Astrocyte (in vitro differentiated cells and primary cell): ENCODE results near the gene KRT4. TPM values are rescaled to one million over a fixed set of nuclear protein-coding genes. Genes with fewer than 3 reads are reported as not detected.

Experiments used
- DNase-seq: peaks from one replicate; pipeline ENCODE4 v3.0.0-alpha.2; 2010; ENCODE audit warnings: low read depth
- FAIRE-seq: peaks from 2 replicates; lab custom pipeline; 2011; peaks lifted over from hg19 to GRCh38; lab: Jason Lieb, UNC
- H2AFZ ChIP-seq: 2 replicates; pipeline ENCODE4 v1.6.0; 2012; ENCODE audit warnings: low read depth, low read length, inconsistent platforms
- H3K27ac ChIP-seq: 2 replicates; pipeline ENCODE4 v1.5.1; 2011; ENCODE audit warnings: low read depth, low read length, inconsistent platforms
- H3K27me3 ChIP-seq: 2 replicates; pipeline ENCODE4 v1.6.0; 2011; ENCODE audit warnings: low read length, inconsistent platforms; ENCODE audit not compliant: insufficient read depth
- H3K36me3 ChIP-seq: 2 replicates; pipeline ENCODE4 v1.5.1; 2011; ENCODE audit warnings: low read length, inconsistent platforms; ENCODE audit not compliant: insufficient read depth
- H3K4me1 ChIP-seq: 2 replicates; pipeline ENCODE4 v1.5.1; 2011; ENCODE audit warnings: low read length, inconsistent platforms; ENCODE audit not compliant: insufficient read depth
- H3K4me2 ChIP-seq: 2 replicates; pipeline ENCODE4 v1.6.0; 2012; ENCODE audit warnings: low read length, inconsistent platforms
- H3K4me3 ChIP-seq: 2 replicates; pipeline ENCODE4 v1.5.1; 2011; ENCODE audit warnings: low read depth, mild to moderate bottlenecking, low read length, inconsistent platforms; ENCODE audit not compliant: insufficient read depth
- H3K79me2 ChIP-seq: 2 replicates; pipeline ENCODE4 v1.6.0; 2012; ENCODE audit warnings: mild to moderate bottlenecking, low read length, inconsistent platforms; ENCODE audit not compliant: insufficient read depth
- H3K9ac ChIP-seq: 2 replicates; pipeline ENCODE4 v1.6.0; 2012; ENCODE audit warnings: mild to moderate bottlenecking, low read length, inconsistent platforms
- H3K9me3 ChIP-seq: 2 replicates; pipeline ENCODE4 v1.5.1; 2012; ENCODE audit warnings: low read depth, mild to moderate bottlenecking, low read length, inconsistent platforms; ENCODE audit not compliant: insufficient read depth
- H4K20me1 ChIP-seq: 2 replicates; pipeline ENCODE4 v1.6.0; 2012; ENCODE audit warnings: low read length, inconsistent platforms; ENCODE audit not compliant: insufficient read depth
- H3K27ac Mint-ChIP-seq: one replicate; pipeline ENCODE4 v1.8.0; 2021; ENCODE audit warnings: mild to moderate bottlenecking, mixed read lengths; ENCODE audit not compliant: unreplicated experiment
- H3K27me3 Mint-ChIP-seq: one replicate; pipeline ENCODE4 v1.8.0; 2021; ENCODE audit warnings: low read depth, mixed read lengths; ENCODE audit not compliant: unreplicated experiment
- H3K36me3 Mint-ChIP-seq: one replicate; pipeline ENCODE4 v1.8.0; 2021; ENCODE audit warnings: low read depth, mixed read lengths; ENCODE audit not compliant: unreplicated experiment
- H3K4me1 Mint-ChIP-seq: one replicate; pipeline ENCODE4 v1.8.0; 2021; ENCODE audit warnings: low read depth, mixed read lengths; ENCODE audit not compliant: unreplicated experiment
- H3K4me3 Mint-ChIP-seq: one replicate; pipeline ENCODE4 v1.8.0; 2021; ENCODE audit warnings: mild to moderate bottlenecking, moderate library complexity, mixed read lengths; ENCODE audit not compliant: unreplicated experiment
- H3K9me3 Mint-ChIP-seq: one replicate; pipeline ENCODE4 v1.8.0; 2021; ENCODE audit warnings: mild to moderate bottlenecking, mixed read lengths; ENCODE audit not compliant: unreplicated experiment
- EZH2 ChIP-seq: IDR thresholded peaks from 2 replicates; pipeline ENCODE4 v1.6.1; 2012; ENCODE audit warnings: mild to moderate bottlenecking, low read length, inconsistent platforms; ENCODE audit not compliant: insufficient read depth
- total RNA-seq: library from RNA; stranded (reverse); gene quantifications from 2 replicates; pipeline ENCODE4 v1.2.1, GENCODE V29; 2021
- TF ChIP-seq, protein P1 (sequence below): IDR thresholded peaks from 2 replicates; pipeline ENCODE4 v1.5.1; 2011; ENCODE audit warnings: low read depth, mild to moderate bottlenecking, inconsistent platforms, low read length, moderate library complexity; ENCODE audit not compliant: insufficient read depth

Gene KRT4
- total RNA-seq, 1 donor from 2014 or later: not detected

DNA sequence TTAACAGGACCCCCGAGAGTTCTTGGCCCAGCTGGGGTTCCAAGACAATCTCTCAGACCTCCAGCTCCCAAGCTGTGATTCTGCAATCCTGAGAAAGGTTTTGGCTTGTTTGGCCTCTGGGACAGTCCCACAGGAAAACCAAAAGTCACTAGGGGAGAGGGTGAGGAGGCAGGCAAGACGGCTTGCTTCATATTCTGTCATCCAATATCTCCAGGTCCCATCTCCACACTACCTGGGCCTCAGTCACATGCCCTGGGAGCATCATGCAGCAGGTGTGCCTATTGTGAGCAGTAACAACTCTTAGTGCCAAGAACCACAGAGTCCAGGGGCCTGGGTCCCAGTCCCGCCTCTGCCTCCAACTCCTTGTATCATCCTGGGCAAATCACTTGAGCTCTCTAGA, 18.5 kb upstream of the KRT4 start:
- DNase-seq (no peak), FAIRE-seq (no peak)
- H2AFZ ChIP-seq: no peak overlapping the region
- H3K4me1 Mint-ChIP-seq: peaks cover 34% of the 10 kb centered on the region
- peaks cover 2% of the 10 kb centered on the region for H3K9me3 Mint-ChIP-seq
- no peak overlapping the region for H3K9ac ChIP-seq
- H3K4me2 ChIP-seq: no peak overlapping the region
- H3K27me3 Mint-ChIP-seq: peaks cover 11% of the 10 kb centered on the region
- no peak for TF ChIP-seq EZH2
- TF ChIP-seq, protein P1, sequence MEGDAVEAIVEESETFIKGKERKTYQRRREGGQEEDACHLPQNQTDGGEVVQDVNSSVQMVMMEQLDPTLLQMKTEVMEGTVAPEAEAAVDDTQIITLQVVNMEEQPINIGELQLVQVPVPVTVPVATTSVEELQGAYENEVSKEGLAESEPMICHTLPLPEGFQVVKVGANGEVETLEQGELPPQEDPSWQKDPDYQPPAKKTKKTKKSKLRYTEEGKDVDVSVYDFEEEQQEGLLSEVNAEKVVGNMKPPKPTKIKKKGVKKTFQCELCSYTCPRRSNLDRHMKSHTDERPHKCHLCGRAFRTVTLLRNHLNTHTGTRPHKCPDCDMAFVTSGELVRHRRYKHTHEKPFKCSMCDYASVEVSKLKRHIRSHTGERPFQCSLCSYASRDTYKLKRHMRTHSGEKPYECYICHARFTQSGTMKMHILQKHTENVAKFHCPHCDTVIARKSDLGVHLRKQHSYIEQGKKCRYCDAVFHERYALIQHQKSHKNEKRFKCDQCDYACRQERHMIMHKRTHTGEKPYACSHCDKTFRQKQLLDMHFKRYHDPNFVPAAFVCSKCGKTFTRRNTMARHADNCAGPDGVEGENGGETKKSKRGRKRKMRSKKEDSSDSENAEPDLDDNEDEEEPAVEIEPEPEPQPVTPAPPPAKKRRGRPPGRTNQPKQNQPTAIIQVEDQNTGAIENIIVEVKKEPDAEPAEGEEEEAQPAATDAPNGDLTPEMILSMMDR: no peak
- no peaks in the 10 kb centered on the region for H3K36me3 ChIP-seq
- no peaks in the 10 kb centered on the region for H3K27me3 ChIP-seq
- H3K36me3 Mint-ChIP-seq: no peaks in the 10 kb centered on the region
- no peaks in the 10 kb centered on the region for H3K9me3 ChIP-seq
- no peaks in the 10 kb centered on the region for H4K20me1 ChIP-seq
- no peak overlapping the region for H3K27ac Mint-ChIP-seq
- no peak overlapping the region for H3K4me3 ChIP-seq
- H3K79me2 ChIP-seq: no peaks in the 10 kb centered on the region
- no peak overlapping the region for H3K4me3 Mint-ChIP-seq
- H3K4me1 ChIP-seq: peaks cover 25% of the 10 kb centered on the region
- H3K27ac ChIP-seq: no peak overlapping the region

DNA sequence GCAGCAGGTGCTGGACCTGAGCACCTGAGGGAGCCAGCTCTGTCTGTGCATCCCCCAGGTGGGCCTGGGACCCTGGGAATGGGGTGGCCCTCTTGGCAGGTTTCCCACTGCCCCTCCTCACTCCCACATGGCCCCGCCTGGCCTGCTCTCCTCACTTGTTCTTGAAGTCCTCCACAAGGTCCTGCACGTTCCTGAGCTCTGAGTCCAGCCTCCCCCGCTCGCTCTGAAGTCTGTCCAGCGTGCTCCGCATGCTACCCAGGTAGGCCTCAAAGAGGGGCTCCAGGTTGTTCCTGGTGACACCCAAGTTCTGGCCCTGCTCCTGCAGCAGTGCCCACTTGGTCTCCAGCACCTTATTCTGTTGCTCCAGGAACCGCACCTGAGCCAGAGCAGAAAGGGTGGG, 17.3 kb upstream of the KRT4 start:
- Histone ChIP-seq H3K79me2 (no peaks in the 10 kb centered on the region), H3K4me3 (no peak overlapping the region), H3K27ac (no peak overlapping the region), H3K4me1 (peaks cover 15% of the 10 kb centered on the region), H3K27me3 (no peaks in the 10 kb centered on the region), H3K4me2 (no peak overlapping the region), H3K9me3 (no peaks in the 10 kb centered on the region), H3K36me3 (no peaks in the 10 kb centered on the region), H3K9ac (no peak overlapping the region), H4K20me1 (no peaks in the 10 kb centered on the region), H2AFZ (no peak overlapping the region)
- peaks cover 13% of the 10 kb centered on the region for H3K27me3 Mint-ChIP-seq
- peaks cover 29% of the 10 kb centered on the region for H3K4me1 Mint-ChIP-seq
- H3K36me3 Mint-ChIP-seq: peaks cover 2% of the 10 kb centered on the region
- H3K9me3 Mint-ChIP-seq: peaks cover 2% of the 10 kb centered on the region
- H3K4me3 Mint-ChIP-seq: no peak overlapping the region
- DNase-seq (no peak), FAIRE-seq (no peak)
- H3K27ac Mint-ChIP-seq: no peak overlapping the region
- no peak for TF ChIP-seq EZH2
- TF ChIP-seq, protein P1: no peak

DNA sequence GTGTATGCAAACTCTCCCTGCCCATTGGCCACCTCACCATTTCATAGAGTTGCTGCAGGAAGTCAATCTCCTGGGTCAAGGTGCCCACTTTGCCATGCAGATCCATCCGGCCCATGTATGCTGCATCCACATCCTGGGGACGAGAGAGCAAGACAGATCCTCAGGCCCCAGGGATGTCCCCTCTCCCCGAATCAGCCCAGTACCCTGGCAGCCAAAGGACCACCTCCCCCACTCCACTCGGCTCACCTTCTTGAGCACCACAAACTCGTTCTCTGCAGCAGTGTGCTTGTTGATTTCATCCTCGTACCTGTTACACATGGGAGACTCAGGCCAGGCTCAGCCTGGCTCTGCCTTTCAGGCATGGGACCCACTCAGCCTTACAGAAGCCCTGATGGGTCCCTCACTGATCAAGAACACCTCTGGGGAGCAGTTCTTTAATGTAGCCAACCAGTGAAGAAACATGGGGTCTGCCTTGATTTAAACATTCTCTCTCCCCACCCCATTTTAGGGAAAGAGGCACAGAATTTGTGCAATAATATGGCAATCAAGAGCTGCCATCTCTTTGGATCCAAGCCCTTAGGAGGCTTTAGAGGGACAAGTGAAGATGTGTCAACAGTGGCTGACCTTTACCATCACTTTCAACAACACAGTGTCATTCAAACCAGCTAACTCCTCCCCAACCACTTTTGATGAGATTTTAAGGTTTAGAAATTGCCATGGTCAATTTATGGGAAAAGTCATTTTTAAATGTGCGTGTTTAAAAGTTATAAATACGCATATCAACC, 16.3 kb upstream of the KRT4 start:
- Mint-ChIP-seq H3K27me3 (peaks cover 23% of the 10 kb centered on the region), H3K9me3 (peaks cover 5% of the 10 kb centered on the region), H3K27ac (no peak overlapping the region), H3K36me3 (peaks cover 2% of the 10 kb centered on the region), H3K4me1 (peaks cover 24% of the 10 kb centered on the region), H3K4me3 (no peak overlapping the region)
- DNase-seq: no peak
- Histone ChIP-seq H3K4me1 (peaks cover 4% of the 10 kb centered on the region), H3K4me3 (no peak overlapping the region), H3K4me2 (no peak overlapping the region), H3K36me3 (no peaks in the 10 kb centered on the region), H4K20me1 (no peaks in the 10 kb centered on the region), H3K9me3 (no peaks in the 10 kb centered on the region), H3K27me3 (no peaks in the 10 kb centered on the region), H3K9ac (no peak overlapping the region), H2AFZ (no peak overlapping the region), H3K27ac (no peak overlapping the region), H3K79me2 (no peaks in the 10 kb centered on the region)
- TF ChIP-seq, protein P1: no peak
- no peak for TF ChIP-seq EZH2
- FAIRE-seq: no peak
